GM12878 (cell line): Measurements from ENCODE around the gene CST2. TPM values are rescaled to one million over a fixed set of nuclear protein-coding genes. Genes with fewer than 3 reads are reported as not detected.

Experiments used
- CHD4 ChIP-seq: fragments of 200-600 bp; sonication (generic); IDR thresholded peaks from 2 replicates; pipeline ENCODE4 v1.6.1; 2016; ENCODE audit warnings: mild to moderate bottlenecking
- EZH2 ChIP-seq: IDR thresholded peaks from 2 replicates; pipeline ENCODE4 v1.6.1; 2012; ENCODE audit warnings: low read depth, mild to moderate bottlenecking, control low read depth, inconsistent platforms, low read length, borderline replicate concordance; ENCODE audit not compliant: control insufficient read depth
- HDAC2 ChIP-seq: fragments of 200-600 bp; sonication (generic); IDR thresholded peaks from 2 replicates; pipeline ENCODE4 v1.6.1; 2017
- HDAC6 ChIP-seq: fragments of 200-600 bp; sonication (generic); IDR thresholded peaks from one replicate; pipeline ENCODE4 v1.8.0; 2017; ENCODE audit warnings: antibody characterized with exemption; ENCODE audit not compliant: unreplicated experiment
- JUND ChIP-seq: IDR thresholded peaks from 2 replicates; pipeline ENCODE4 v1.6.1; 2012; ENCODE audit warnings: low read depth, mild to moderate bottlenecking, low read length, improper control_type of control experiment, moderate library complexity
- MEF2B ChIP-seq: fragments of 450-650 bp; IDR thresholded peaks from 2 replicates; pipeline ENCODE4 v1.6.1; 2018; ENCODE audit warnings: mild to moderate bottlenecking, moderate library complexity; ENCODE audit not compliant: partially characterized antibody, poor library complexity, severe bottlenecking
- NFIC ChIP-seq: IDR thresholded peaks from 2 replicates; pipeline ENCODE4 v1.6.1; 2012; ENCODE audit warnings: low read depth, mild to moderate bottlenecking, inconsistent platforms, low read length, moderate library complexity
- NR2C1 ChIP-seq: fragments of 450-650 bp; IDR thresholded peaks from 2 replicates; pipeline ENCODE4 v1.6.1; 2017; ENCODE audit warnings: antibody characterized with exemption, mild to moderate bottlenecking, moderate library complexity
- PRDM15 ChIP-seq: fragments of 450-650 bp; formaldehyde crosslinking; IDR thresholded peaks from 2 replicates; pipeline ENCODE4 v1.4.0; 2020; ENCODE audit warnings: mild to moderate bottlenecking, moderate library complexity
- RAD51 ChIP-seq: fragments of 450-650 bp; IDR thresholded peaks from 2 replicates; pipeline ENCODE4 v1.6.1; 2016; ENCODE audit warnings: moderate library complexity, mild to moderate bottlenecking, inconsistent platforms
- RCOR1 ChIP-seq: conservative IDR thresholded peaks from 2 replicates; pipeline ENCODE4 v1.6.1; 2012; ENCODE audit warnings: low read depth, low read length, improper control_type of control experiment
- WRNIP1 ChIP-seq: IDR thresholded peaks from 2 replicates; pipeline ENCODE4 v1.6.1; 2011; ENCODE audit warnings: low read depth, low read length, improper control_type of control experiment, borderline replicate concordance
- ZBTB33 ChIP-seq: fragments of 450-650 bp; IDR thresholded peaks from 2 replicates; pipeline ENCODE4 v1.6.1; 2017; ENCODE audit warnings: mild to moderate bottlenecking
- ZNF24 ChIP-seq: fragments of 450-650 bp; IDR thresholded peaks from 2 replicates; pipeline ENCODE4 v1.6.1; 2017; ENCODE audit warnings: antibody characterized with exemption, mild to moderate bottlenecking
- polyA plus RNA-seq, 11 experiments: library from polyadenylated mRNA; depleted of rRNA in 4 of 11; unstranded in 6 of 11; stranded (reverse) in 5 of 11; fragments of >200 nt; fragmentation: Nextera tagmentation in 4 of 11; fragmentation: Illumina TruSeq in 1 of 11; extraction: Ambion mirVana in 4 of 11; extraction: Trizol in 1 of 11; gene quantifications; 1 replicate in 1 of 11; 2 replicates in 10 of 11; pipeline versions ENCODE4 v1.2.1 to v1.2.3, GENCODE V29; 2011 to 2016; ENCODE audit warnings: inconsistent platforms in 2 of 11, missing spikeins in 2 of 11, low read depth in 1 of 11
- total RNA-seq, 4 experiments: library from RNA; depleted of rRNA in 3 of 4; stranded (reverse); fragments of >200 nt in 3 of 4; fragmentation: Illumina TruSeq in 1 of 4; extraction: Trizol in 1 of 4; gene quantifications; 2 replicates each; pipeline versions ENCODE4 v1.2.1 to v1.2.3, GENCODE V29; 2013 to 2021
- TF ChIP-seq, protein P1 (sequence below): IDR thresholded peaks from 2 replicates; pipeline ENCODE4 v1.6.1; 2011; ENCODE audit warnings: mild to moderate bottlenecking, low read depth, low read length, moderate library complexity; ENCODE audit not compliant: insufficient replicate concordance
- TF ChIP-seq, protein P2 (sequence below), 3 experiments: IDR thresholded peaks in 2 of 3; conservative IDR thresholded peaks in 1 of 3; 2 replicates each; pipeline ENCODE4 v1.5.1; 2011; ENCODE audit warnings: low read depth in 3 of 3, low read length in 3 of 3, mild to moderate bottlenecking in 3 of 3, control low read depth in 2 of 3, moderate library complexity in 2 of 3, inconsistent platforms in 1 of 3, mixed read lengths in 1 of 3; ENCODE audit not compliant: control insufficient read depth in 2 of 3, insufficient read depth in 1 of 3; ENCODE audit errors: extremely low read depth in 1 of 3

The CST2 gene
- total and polyA plus RNA-seq, 10 of the 15 experiments (the other 5 are each of a cell fraction or from before 2014, with no cell fraction given) = not detected

DNA sequence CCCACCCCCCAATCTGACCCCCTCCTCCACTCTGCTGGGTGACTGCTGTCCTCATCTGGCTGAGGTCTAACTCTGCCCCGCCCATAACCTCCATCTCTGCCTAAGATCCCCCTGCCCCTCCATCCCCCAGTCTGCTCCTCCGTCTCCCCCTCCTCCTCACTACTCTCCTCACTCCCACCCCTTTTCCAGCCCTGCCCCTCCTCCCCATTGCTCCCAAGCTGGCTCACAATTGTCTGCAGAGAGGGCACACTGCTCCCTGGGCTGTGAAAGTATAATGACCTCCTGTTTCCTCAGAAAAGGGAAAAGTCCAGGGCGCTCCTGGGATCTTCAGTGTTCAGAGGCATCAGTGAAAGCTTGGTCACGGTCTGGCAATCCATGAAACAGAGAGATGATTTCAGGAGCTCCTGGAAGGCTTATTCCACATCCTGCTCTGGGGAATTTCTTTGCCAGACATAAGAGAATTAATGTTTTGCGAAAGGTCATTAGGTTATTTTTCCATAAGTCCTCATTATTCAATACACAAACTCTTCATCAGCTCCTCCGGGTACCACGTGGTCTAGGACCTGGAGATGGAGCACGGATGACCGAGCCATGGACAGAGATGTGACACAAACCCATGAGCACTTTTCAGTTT lies 31.6 kb upstream of the CST2 start (continued):
- TF ChIP-seq NR2C1 = no peak
- TF ChIP-seq RCOR1 = no peak
- TF ChIP-seq EZH2 = no peak
- TF ChIP-seq WRNIP1 = no peak
- TF ChIP-seq RAD51 = no peak
- no peak for TF ChIP-seq ZNF24
- TF ChIP-seq ZBTB33 = no peak
- no peak for TF ChIP-seq JUND
- no peak for TF ChIP-seq NFIC
- TF ChIP-seq HDAC6 = no peak
- TF ChIP-seq, protein P1, sequence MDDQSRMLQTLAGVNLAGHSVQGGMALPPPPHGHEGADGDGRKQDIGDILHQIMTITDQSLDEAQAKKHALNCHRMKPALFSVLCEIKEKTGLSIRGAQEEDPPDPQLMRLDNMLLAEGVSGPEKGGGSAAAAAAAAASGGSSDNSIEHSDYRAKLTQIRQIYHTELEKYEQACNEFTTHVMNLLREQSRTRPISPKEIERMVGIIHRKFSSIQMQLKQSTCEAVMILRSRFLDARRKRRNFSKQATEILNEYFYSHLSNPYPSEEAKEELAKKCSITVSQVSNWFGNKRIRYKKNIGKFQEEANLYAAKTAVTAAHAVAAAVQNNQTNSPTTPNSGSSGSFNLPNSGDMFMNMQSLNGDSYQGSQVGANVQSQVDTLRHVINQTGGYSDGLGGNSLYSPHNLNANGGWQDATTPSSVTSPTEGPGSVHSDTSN = no peak
- TF ChIP-seq PRDM15 (CRISPR knock-in tag) = no peak
- no peak for TF ChIP-seq HDAC2
- TF ChIP-seq, protein P2, sequence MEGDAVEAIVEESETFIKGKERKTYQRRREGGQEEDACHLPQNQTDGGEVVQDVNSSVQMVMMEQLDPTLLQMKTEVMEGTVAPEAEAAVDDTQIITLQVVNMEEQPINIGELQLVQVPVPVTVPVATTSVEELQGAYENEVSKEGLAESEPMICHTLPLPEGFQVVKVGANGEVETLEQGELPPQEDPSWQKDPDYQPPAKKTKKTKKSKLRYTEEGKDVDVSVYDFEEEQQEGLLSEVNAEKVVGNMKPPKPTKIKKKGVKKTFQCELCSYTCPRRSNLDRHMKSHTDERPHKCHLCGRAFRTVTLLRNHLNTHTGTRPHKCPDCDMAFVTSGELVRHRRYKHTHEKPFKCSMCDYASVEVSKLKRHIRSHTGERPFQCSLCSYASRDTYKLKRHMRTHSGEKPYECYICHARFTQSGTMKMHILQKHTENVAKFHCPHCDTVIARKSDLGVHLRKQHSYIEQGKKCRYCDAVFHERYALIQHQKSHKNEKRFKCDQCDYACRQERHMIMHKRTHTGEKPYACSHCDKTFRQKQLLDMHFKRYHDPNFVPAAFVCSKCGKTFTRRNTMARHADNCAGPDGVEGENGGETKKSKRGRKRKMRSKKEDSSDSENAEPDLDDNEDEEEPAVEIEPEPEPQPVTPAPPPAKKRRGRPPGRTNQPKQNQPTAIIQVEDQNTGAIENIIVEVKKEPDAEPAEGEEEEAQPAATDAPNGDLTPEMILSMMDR (IDR thresholded peaks at IDR 0.05 in 2 of 3, conservative IDR thresholded peaks at IDR 0.05 in 1 of 3; ENCODE audit: control insufficient read depth in 2 of 3, extremely low read depth in 1 of 3, insufficient read depth in 1 of 3, low read depth in 3 of 3, low read length in 3 of 3) = no peak
- no peak for TF ChIP-seq CHD4
- TF ChIP-seq MEF2B = no peak
